ENCODE measurements around the gene WRAP73.
"Not testable (repeated sequence)": the region's sequence is repeated elsewhere in the genome, so short reads cannot be mapped to it uniquely, and the experiment has no call there.

The WRAP73 gene

DNA sequence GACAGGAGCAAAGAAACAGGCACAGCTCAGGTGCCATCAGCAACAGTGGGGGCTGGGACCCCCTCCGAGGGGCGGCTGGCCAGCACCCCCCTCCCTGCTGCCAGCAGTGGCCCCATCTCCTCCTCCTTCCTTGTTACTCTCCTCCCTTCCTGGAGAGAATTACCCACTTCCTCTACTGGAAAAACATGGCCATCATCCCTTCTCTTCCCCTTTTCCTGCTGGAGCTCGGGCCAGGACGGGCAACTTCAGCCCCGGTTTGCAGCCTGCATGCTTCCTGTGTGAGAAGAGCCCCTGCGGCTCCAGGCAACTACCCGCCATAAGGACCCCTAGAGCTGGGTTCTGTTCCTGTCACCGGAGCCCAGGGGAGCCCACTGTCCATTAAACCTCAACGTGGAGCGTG is 56.2 kb downstream of the WRAP73 start:
- DNase-seq = no peak

GRCh38 chr1:3593334-3593733 is 56.6 kb downstream of the WRAP73 start:
- no peak for DNase-seq

DNA sequence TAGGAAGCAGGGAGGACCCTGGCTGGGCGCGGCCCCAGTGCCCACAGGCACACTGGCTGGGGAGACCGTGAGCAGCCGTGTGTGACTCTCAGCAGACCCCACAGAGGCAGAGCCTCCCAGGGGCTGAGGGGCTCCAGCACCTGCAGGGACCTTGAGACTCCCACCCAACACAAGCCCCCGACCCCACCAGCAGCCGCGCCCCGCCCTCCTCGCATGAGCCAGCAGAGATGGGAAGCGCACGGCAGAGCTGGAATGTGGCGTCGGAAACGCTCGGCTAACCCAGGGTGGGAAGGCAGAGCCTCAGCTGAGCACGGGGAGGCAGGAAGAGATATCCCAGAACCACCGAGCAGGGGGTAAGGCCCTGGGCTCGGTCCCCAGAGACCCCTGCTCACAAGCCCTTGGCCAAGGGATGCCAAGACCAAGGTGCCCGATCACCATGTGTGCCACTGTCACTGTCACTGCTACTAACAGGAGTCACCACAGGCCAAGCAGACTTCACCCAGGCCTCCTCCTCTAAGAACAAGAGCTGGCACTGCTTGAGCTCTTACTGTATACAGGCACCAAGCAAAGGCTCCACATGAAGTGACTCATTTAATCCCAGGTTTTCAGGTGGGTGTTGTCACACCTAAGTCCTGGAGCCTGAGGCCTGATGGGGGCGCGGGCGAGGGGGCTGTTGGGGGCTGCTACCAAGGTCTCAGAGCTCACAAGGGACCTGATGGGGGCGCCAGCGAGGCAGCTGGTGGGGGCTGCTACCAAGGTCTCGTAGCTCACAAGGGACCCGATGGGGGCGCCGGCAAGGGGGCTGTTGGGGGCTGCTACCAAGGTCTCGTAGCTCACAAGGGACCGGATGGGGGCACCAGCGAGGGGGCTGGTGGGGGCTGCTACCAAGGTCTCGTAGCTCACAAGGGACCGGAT is 58.7 kb downstream of the WRAP73 start:
- no peak for DNase-seq

- no peak for DNase-seq
These were observed 59.7 kb downstream of the WRAP73 start for GRCh38 chr1:3590139-3590763.

DNA sequence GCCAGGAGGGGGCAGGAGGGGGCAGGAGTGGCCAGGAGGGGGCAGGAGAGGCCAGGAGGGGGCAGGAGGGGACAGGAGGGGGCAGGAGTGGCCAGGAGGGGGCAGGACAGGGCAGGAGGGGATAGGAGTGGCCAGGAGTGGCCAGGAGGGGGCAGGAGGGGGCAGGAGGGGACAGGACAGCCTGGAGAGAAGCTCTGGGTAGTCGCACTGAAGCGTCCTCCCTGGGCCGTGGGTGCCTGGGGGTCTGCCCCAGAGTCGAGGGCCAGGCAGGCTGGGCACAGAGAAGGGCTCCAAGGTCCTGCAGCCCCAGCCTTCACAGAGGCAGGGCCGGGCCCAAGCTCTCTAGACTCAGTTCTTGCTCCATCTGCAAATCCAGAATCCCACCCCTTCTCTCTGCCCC is 61.5 kb downstream of the WRAP73 start:
- no peak for DNase-seq

DNA sequence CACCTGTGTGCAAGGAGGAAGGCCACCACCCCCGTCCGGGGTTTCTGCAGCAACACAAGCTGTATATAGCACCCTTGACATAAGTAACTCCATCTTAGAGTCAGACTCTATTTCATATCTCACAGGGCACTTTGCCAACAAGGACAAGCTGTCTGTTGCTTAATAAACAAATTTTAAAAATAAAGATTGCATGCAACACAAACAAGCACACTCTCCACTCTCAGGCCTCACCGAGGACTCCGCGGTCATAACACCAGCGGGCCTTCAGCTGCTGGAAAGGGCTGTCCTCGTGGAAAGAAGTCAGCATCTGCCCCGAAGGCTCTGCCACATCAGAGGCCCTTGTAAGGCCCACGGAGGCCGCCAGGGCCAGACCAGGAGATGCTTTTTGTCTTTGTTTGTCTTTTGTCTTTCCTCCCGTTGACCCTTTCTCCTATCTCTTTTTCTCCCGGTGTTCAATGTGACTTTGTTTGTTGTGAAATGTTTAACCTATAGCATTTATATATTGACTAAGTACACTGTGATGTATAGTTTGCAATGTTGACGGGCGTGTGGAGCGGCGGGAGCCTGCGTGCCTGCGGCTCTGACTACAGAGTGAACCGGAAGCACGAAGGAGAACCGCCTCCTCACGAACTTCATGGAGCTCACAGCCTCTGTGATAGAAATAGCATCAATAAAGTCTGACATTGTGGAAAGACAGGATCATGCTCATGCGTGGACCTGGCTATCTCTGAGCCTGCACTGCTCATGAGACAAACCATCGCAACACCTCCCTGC is 62.7 kb downstream of the WRAP73 start:
- DNase-seq = no peak

- DNase-seq = no peak
These were observed 63.8 kb downstream of the WRAP73 start for GRCh38 chr1:3585940-3586568.

DNA sequence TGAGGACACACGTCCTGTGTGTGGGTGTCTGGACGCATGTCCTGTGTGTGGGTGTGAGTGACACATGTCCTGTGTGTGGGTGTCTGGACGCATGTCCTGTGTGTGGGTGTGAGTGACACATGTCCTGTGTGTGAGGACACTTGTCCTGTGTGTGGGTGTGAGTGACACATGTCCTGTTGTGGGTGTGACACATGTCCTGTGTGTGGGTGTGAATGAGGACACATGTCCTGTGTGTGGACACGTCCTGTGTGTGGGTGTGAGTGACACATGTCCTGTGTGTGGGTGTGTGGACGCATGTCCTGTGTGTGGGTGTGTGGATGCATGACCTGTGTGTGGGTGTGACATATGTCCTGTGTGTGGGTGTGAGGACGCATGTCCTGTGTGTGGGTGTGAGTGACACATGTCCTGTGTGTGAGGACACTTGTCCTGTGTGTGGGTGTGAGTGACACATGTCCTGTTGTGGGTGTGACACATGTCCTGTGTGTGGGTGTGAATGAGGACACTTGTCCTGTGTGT is 64.5 kb downstream of the WRAP73 start:
- not testable (repeated sequence) for DNase-seq

DNA sequence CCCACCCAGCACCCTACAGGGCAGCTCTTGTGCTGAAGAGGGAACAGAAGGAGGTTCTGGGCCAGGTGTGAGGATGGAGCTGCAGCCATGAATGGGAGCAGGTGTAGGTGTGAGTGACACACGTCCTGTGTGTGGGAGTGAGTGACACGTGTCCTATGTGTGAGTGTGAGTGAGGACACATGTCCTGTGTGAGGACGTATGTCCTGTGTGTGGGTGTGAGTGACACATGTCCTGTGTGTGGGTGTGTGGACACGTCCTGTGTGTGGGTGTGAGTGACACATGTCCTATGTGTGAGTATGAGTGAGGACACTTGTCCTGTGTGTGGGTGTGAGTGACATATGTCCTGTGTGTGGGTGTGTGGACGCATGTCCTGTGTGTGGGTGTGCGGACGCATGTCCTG is 65.0 kb downstream of the WRAP73 start:
- no peak for DNase-seq

GRCh38 chr1:3583751-3584150 is 66.2 kb downstream of the WRAP73 start:
- DNase-seq = not testable (repeated sequence)

- DNase-seq = no peak
These were observed 68.4 kb downstream of the WRAP73 start for GRCh38 chr1:3581296-3582036.

All from CD4-positive, alpha-beta T cell treated with Interferon alpha-2 for 1 hour (primary cell).